H1 (cell line): Measurements from ENCODE around the gene SLIT3. TPM values are rescaled to one million over a fixed set of nuclear protein-coding genes. Genes with fewer than 3 reads are reported as not detected.

Source experiments
- CTCF ChIA-PET: fragments of 300-600 bp; sonication (Branson Sonifier 250); formaldehyde crosslinking; loops from one replicate; lab custom pipeline; 2021; ENCODE audit not compliant: partially characterized antibody; lab: Charles Lee
- POLR2A ChIA-PET: fragments of 300-600 bp; sonication (Branson Sonifier 250); formaldehyde crosslinking; loops from one replicate; lab custom pipeline; 2021; ENCODE audit warnings: inconsistent platforms; ENCODE audit not compliant: partially characterized antibody; lab: Charles Lee
- DNase-seq, 2 experiments: peaks; one replicate each; pipeline versions ENCODE4 v3.0.0 to v3.0.0-alpha.2; 2010 to 2022; ENCODE audit warnings: low spot score in 2 of 2, low read depth in 1 of 2, mixed read lengths in 1 of 2
- FAIRE-seq: peaks from 2 replicates; lab custom pipeline; 2011; peaks lifted over from hg19 to GRCh38; lab: Jason Lieb, UNC
- H2AFZ ChIP-seq: 2 replicates; pipeline ENCODE4 v1.8.1; 2012; ENCODE audit warnings: low read length, inconsistent platforms
- H2AK5ac ChIP-seq: 2 replicates; pipeline ENCODE4 v1.6.1; 2013; ENCODE audit warnings: low read depth, low read length
- H2BK120ac ChIP-seq: replicated peaks from 2 replicates; pipeline ENCODE3; 2013; ENCODE audit warnings: low read depth, low read length, inconsistent platforms
- H2BK12ac ChIP-seq: 2 replicates; pipeline ENCODE4 v1.6.1; 2013; ENCODE audit warnings: low read depth, low read length
- H2BK15ac ChIP-seq: 2 replicates; pipeline ENCODE4 v1.6.1; 2013; ENCODE audit warnings: low read length
- H2BK20ac ChIP-seq: 2 replicates; pipeline ENCODE4 v1.6.1; 2013; ENCODE audit warnings: low read length
- H2BK5ac ChIP-seq: 2 replicates; pipeline ENCODE4 v1.6.1; 2013; ENCODE audit warnings: low read depth, low read length
- H3K14ac ChIP-seq: 2 replicates; pipeline ENCODE4 v1.6.1; 2013; ENCODE audit warnings: inconsistent platforms; ENCODE audit not compliant: insufficient read length
- H3K18ac ChIP-seq: 2 replicates; pipeline ENCODE4 v1.6.1; 2013; ENCODE audit warnings: low read length; ENCODE audit errors: extremely low read depth
- H3K23ac ChIP-seq: 2 replicates; pipeline ENCODE4 v1.6.1; 2013; ENCODE audit warnings: inconsistent platforms; ENCODE audit not compliant: insufficient read length
- H3K23me2 ChIP-seq: 2 replicates; pipeline ENCODE4 v1.6.1; 2013; ENCODE audit warnings: low read depth, low read length
- H3K27ac ChIP-seq: 2 replicates; pipeline ENCODE4 v1.6.1; 2011; ENCODE audit warnings: low read depth, low read length, inconsistent platforms
- H3K27me3 ChIP-seq, 4 experiments: replicated peaks in 1 of 4; 1 replicate in 1 of 4; 2 replicates in 3 of 4; pipeline versions ENCODE4 v1.6.1 to v1.8.1; 2011 to 2013; ENCODE audit warnings: low read length in 3 of 4, mild to moderate bottlenecking in 3 of 4, inconsistent platforms in 2 of 4, mixed read lengths in 2 of 4, moderate library complexity in 1 of 4; ENCODE audit not compliant: control insufficient read depth in 3 of 4, insufficient read depth in 3 of 4; ENCODE audit errors: extremely low read depth in 1 of 4
- H3K36me3 ChIP-seq, 4 experiments: 2 replicates each; pipeline versions ENCODE4 v1.6.1 to v1.8.1; 2011 to 2013; ENCODE audit warnings: mild to moderate bottlenecking in 4 of 4, low read length in 3 of 4, moderate library complexity in 2 of 4, control low read depth in 1 of 4, inconsistent platforms in 1 of 4; ENCODE audit not compliant: insufficient read depth in 4 of 4, control insufficient read depth in 2 of 4
- H3K4ac ChIP-seq: replicated peaks from 2 replicates; pipeline ENCODE3; 2013; ENCODE audit warnings: low read length, low read depth, mixed read lengths, inconsistent platforms; ENCODE audit not compliant: insufficient read length
- H3K4me1 ChIP-seq, 4 experiments: replicated peaks in 1 of 4; 1 replicate in 1 of 4; 2 replicates in 3 of 4; pipeline versions ENCODE4 v1.6.1 to v1.8.1; 2011 to 2013; ENCODE audit warnings: low read length in 3 of 4, inconsistent platforms in 2 of 4, mixed read lengths in 1 of 4; ENCODE audit not compliant: insufficient read depth in 4 of 4, control insufficient read depth in 3 of 4
- H3K4me2 ChIP-seq, 2 experiments: 2 replicates each; pipeline versions ENCODE4 v1.6.1 to v1.8.1; 2011 to 2013; ENCODE audit warnings: low read depth in 2 of 2, low read length in 2 of 2, control low read depth in 1 of 2, inconsistent platforms in 1 of 2, mild to moderate bottlenecking in 1 of 2; ENCODE audit not compliant: insufficient read depth in 1 of 2
- H3K4me3 ChIP-seq, 4 experiments: fragments of 200-600, 300-600 bp in 1 of 4; sonication (generic), shearing (Covaris generic), sonication (Bioruptor Twin) in 1 of 4; 2 replicates each; pipeline versions ENCODE4 v1.5.1 to v1.8.1; 2011 to 2016; ENCODE audit warnings: low read length in 4 of 4, low read depth in 3 of 4, control low read depth in 2 of 4, inconsistent platforms in 2 of 4, mild to moderate bottlenecking in 2 of 4, mixed read lengths in 1 of 4, moderate library complexity in 1 of 4; ENCODE audit not compliant: insufficient read depth in 2 of 4; ENCODE audit errors: extremely low read depth in 1 of 4
- H3K56ac ChIP-seq: replicated peaks from 2 replicates; pipeline ENCODE3; 2013; ENCODE audit warnings: low read depth, mild to moderate bottlenecking, mixed read lengths, low read length, inconsistent platforms; ENCODE audit not compliant: insufficient read length
- H3K79me1 ChIP-seq: 2 replicates; pipeline ENCODE4 v1.6.1; 2013; ENCODE audit warnings: low read depth, low read length, control low read depth
- H3K79me2 ChIP-seq, 2 experiments: 2 replicates each; pipeline versions ENCODE4 v1.6.1 to v1.8.1; 2012 to 2013; ENCODE audit warnings: low read length in 2 of 2, mild to moderate bottlenecking in 2 of 2, inconsistent platforms in 1 of 2; ENCODE audit not compliant: insufficient read depth in 2 of 2, control insufficient read depth in 1 of 2
- H3K9ac ChIP-seq, 4 experiments: replicated peaks in 1 of 4; 1 replicate in 1 of 4; 2 replicates in 3 of 4; pipeline versions ENCODE4 v1.6.1 to v1.8.1; 2011 to 2013; ENCODE audit warnings: low read depth in 3 of 4, low read length in 3 of 4, control low read depth in 2 of 4, mild to moderate bottlenecking in 2 of 4, moderate library complexity in 2 of 4, inconsistent platforms in 1 of 4; ENCODE audit errors: extremely low read depth in 1 of 4
- H3K9me3 ChIP-seq, 2 experiments: 2 replicates each; pipeline versions ENCODE4 v1.6.1 to v1.8.1; 2012 to 2013; ENCODE audit warnings: mild to moderate bottlenecking in 2 of 2, moderate library complexity in 2 of 2, control low read depth in 1 of 2, inconsistent platforms in 1 of 2, low read depth in 1 of 2, low read length in 1 of 2, mixed read lengths in 1 of 2; ENCODE audit not compliant: insufficient read depth in 2 of 2
- H4K20me1 ChIP-seq, 2 experiments: replicated peaks in 1 of 2; 2 replicates each; pipeline versions ENCODE3 to v1.8.1; 2011 to 2013; ENCODE audit warnings: inconsistent platforms in 2 of 2, low read length in 2 of 2, mild to moderate bottlenecking in 1 of 2; ENCODE audit not compliant: insufficient read depth in 2 of 2, control insufficient read depth in 1 of 2
- H4K5ac ChIP-seq: 2 replicates; pipeline ENCODE4 v1.6.1; 2013; ENCODE audit warnings: low read length, low read depth, mixed read lengths, inconsistent platforms; ENCODE audit not compliant: insufficient read length
- H4K8ac ChIP-seq: 2 replicates; pipeline ENCODE4 v1.8.0; 2013; ENCODE audit warnings: mild to moderate bottlenecking, moderate library complexity, low read length, inconsistent platforms; ENCODE audit not compliant: insufficient read depth; ENCODE audit errors: extremely low read depth
- H4K91ac ChIP-seq: replicated peaks from 2 replicates; pipeline ENCODE3; 2013; ENCODE audit warnings: low read length, mixed read lengths, inconsistent platforms; ENCODE audit not compliant: insufficient read length
- BRCA1 ChIP-seq: IDR thresholded peaks from 2 replicates; pipeline ENCODE4 v1.6.1; 2012; ENCODE audit warnings: low read depth, low read length, improper control_type of control experiment
- CEBPB ChIP-seq: IDR thresholded peaks from 2 replicates; pipeline ENCODE4 v1.6.1; 2012; ENCODE audit warnings: low read depth, low read length
- RAD21 ChIP-seq, 2 experiments: IDR thresholded peaks in 1 of 2; conservative IDR thresholded peaks in 1 of 2; 2 replicates each; pipeline ENCODE4 v1.6.1; 2011; ENCODE audit warnings: low read depth in 2 of 2, low read length in 2 of 2, improper control_type of control experiment in 1 of 2, inconsistent platforms in 1 of 2, mild to moderate bottlenecking in 1 of 2, moderate library complexity in 1 of 2
- RBBP5 ChIP-seq: IDR thresholded peaks from 2 replicates; pipeline ENCODE4 v1.7.1; 2012; ENCODE audit warnings: low read depth, mild to moderate bottlenecking, inconsistent platforms, low read length, moderate library complexity, borderline replicate concordance
- RFX5 ChIP-seq: IDR thresholded peaks from 2 replicates; pipeline ENCODE4 v1.6.1; 2011; ENCODE audit warnings: low read depth, low read length, improper control_type of control experiment, borderline replicate concordance
- RNF2 ChIP-seq: fragments of 200-900, 300-1000 bp; sonication (generic); IDR thresholded peaks from 2 replicates; pipeline ENCODE4 v1.7.1; 2016; ENCODE audit warnings: borderline replicate concordance, low read depth, mild to moderate bottlenecking, antibody characterized with exemption, low read length; ENCODE audit not compliant: poor library complexity, severe bottlenecking; ENCODE audit errors: missing control alignments
- SAP30 ChIP-seq: fragments of 300-600 bp; sonication (generic); IDR thresholded peaks from 2 replicates; pipeline ENCODE4 v1.7.1; 2012; ENCODE audit warnings: low read length, moderate library complexity, mild to moderate bottlenecking, inconsistent platforms; ENCODE audit not compliant: insufficient read depth, insufficient replicate concordance
- SP1 ChIP-seq: IDR thresholded peaks from 2 replicates; pipeline ENCODE4 v1.6.1; 2011; ENCODE audit warnings: low read depth, low read length
- TAF1 ChIP-seq: IDR thresholded peaks from 2 replicates; pipeline ENCODE4 v1.6.1; 2011; ENCODE audit warnings: mild to moderate bottlenecking, low read depth, low read length
- TAF7 ChIP-seq: optimal IDR thresholded peaks from 2 replicates; pipeline ENCODE3; 2011; ENCODE audit warnings: low read depth, mild to moderate bottlenecking, inconsistent platforms, low read length, moderate library complexity, borderline replicate concordance
- USF2 ChIP-seq: IDR thresholded peaks from 2 replicates; pipeline ENCODE4 v1.6.1; 2011; ENCODE audit warnings: low read length, improper control_type of control experiment
- ZNF274 ChIP-seq: IDR thresholded peaks from 2 replicates; pipeline ENCODE4 v1.7.0; 2012; ENCODE audit warnings: low read length, borderline replicate concordance; ENCODE audit errors: extremely low read depth
- polyA plus RNA-seq, 7 experiments: library from polyadenylated mRNA; depleted of rRNA in 3 of 7; stranded (reverse) in 5 of 7; unstranded in 2 of 7; fragments of >200 nt in 5 of 7; fragments of 200-250 nt in 2 of 7; gene quantifications; 1 replicate in 5 of 7; 2 replicates in 1 of 7; 4 replicates in 1 of 7; pipeline versions ENCODE4 v1.2.1 to v1.2.3, GENCODE V29; 2011 to 2013; ENCODE audit warnings: missing spikeins in 2 of 7, mixed read lengths in 2 of 7
- total RNA-seq: library from RNA; stranded (reverse); fragmentation: NEBNext Ultra II Directional; extraction: Animal tissue kit (Norgen Biotek cat#: 25700); gene quantifications from 2 replicates; pipeline ENCODE4 v1.2.1, GENCODE V29; 2021
- TF ChIP-seq, protein P1 (sequence below): IDR thresholded peaks from 2 replicates; pipeline ENCODE4 v1.6.1; 2012; ENCODE audit warnings: inconsistent platforms

Gene SLIT3
- total and polyA plus RNA-seq, 2 of the 8 experiments (the other 6 are each of a cell fraction or from before 2014, with no cell fraction given): 1.1 to 1.2 TPM

- H4K5ac ChIP-seq: no peak overlapping the region
- TF ChIP-seq SP1 (no peak), RBBP5 (no peak), ZNF274 (no peak), USF2 (no peak), TAF7 (no peak), RNF2 (no peak), CEBPB (no peak), BRCA1 (no peak), TAF1 (no peak), RFX5 (no peak), SAP30 (no peak), RAD21 (IDR thresholded peaks at IDR 0.05 in 1 of 2, conservative IDR thresholded peaks at IDR 0.05 in 1 of 2; ENCODE audit: low read depth in 2 of 2, low read length in 2 of 2) (no peak)
- TF ChIP-seq, protein P1, sequence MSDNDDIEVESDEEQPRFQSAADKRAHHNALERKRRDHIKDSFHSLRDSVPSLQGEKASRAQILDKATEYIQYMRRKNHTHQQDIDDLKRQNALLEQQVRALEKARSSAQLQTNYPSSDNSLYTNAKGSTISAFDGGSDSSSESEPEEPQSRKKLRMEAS: no peak
- no peak overlapping the region for H3K4me3 ChIP-seq
- H2BK15ac ChIP-seq: no peak overlapping the region
- no peak overlapping the region for H3K14ac ChIP-seq
- H2BK120ac ChIP-seq: no peak overlapping the region
- H4K91ac ChIP-seq: no peak overlapping the region
- DNase-seq (no peak), FAIRE-seq (no peak)
- H3K18ac ChIP-seq: no peak overlapping the region
- H3K56ac ChIP-seq: no peak overlapping the region
- H3K23ac ChIP-seq: no peak overlapping the region
- POLR2A ChIA-PET: no interaction called here
- no peaks in the 10 kb centered on the region for H3K27me3 ChIP-seq
- CTCF ChIA-PET: interaction anchor here (0.9 to 1.0 kb wide), 4 partner anchors 22 to 59 kb away, joined by 3 to 5 read pairs (median 4); no protein-coding TSS in a partner anchor
- no peak overlapping the region for H2BK20ac ChIP-seq
- H2BK12ac ChIP-seq: no peak overlapping the region
- H3K9ac ChIP-seq: no peak overlapping the region
- no peak overlapping the region for H2AFZ ChIP-seq
- no peak overlapping the region for H3K4ac ChIP-seq
- H4K8ac ChIP-seq: no peak overlapping the region
- H3K27ac ChIP-seq: no peak overlapping the region
- no peak overlapping the region for H2BK5ac ChIP-seq
- no peaks in the 10 kb centered on the region for H3K23me2 ChIP-seq
- H2AK5ac ChIP-seq: no peak overlapping the region
- no peak overlapping the region for H3K4me2 ChIP-seq
- no peaks in the 10 kb centered on the region for H4K20me1 ChIP-seq
- no peaks in the 10 kb centered on the region for H3K79me2 ChIP-seq
- no peaks in the 10 kb centered on the region for H3K4me1 ChIP-seq
- H3K9me3 ChIP-seq: no peaks in the 10 kb centered on the region
- H3K36me3 ChIP-seq: no peaks in the 10 kb centered on the region
- H3K79me1 ChIP-seq: no peaks in the 10 kb centered on the region
Observed at GRCh38 chr5:169051351-169051750, 249.6 kb downstream of the SLIT3 start.
